ENCODE results near the gene WDR1.

- TF ChIP-seq CTCF (IDR thresholded peaks at IDR 0.05) (no peak), POLR2AphosphoS5 (IDR thresholded peaks at IDR 0.05) (no peak), EP300 (IDR thresholded peaks at IDR 0.05; ENCODE audit: low read depth) (no peak), POLR2A (IDR thresholded peaks at IDR 0.05) (no peak)
These were observed 1.7 kb upstream of the WDR1 start for GRCh38 chr4:10118048-10119004.

Data from transverse colon (tissue), 4 donors.